NAMALWA (cell line): ENCODE measurements around the gene NPIPA3.
"Not testable (repeated sequence)": the region's sequence is repeated elsewhere in the genome, so short reads cannot be mapped to it uniquely, and the experiment has no call there.

Source experiments
- DNase-seq: peaks from one replicate; pipeline ENCODE4 v3.0.0-alpha.2; 2015; ENCODE audit warnings: low spot score

The NPIPA3 gene

DNA sequence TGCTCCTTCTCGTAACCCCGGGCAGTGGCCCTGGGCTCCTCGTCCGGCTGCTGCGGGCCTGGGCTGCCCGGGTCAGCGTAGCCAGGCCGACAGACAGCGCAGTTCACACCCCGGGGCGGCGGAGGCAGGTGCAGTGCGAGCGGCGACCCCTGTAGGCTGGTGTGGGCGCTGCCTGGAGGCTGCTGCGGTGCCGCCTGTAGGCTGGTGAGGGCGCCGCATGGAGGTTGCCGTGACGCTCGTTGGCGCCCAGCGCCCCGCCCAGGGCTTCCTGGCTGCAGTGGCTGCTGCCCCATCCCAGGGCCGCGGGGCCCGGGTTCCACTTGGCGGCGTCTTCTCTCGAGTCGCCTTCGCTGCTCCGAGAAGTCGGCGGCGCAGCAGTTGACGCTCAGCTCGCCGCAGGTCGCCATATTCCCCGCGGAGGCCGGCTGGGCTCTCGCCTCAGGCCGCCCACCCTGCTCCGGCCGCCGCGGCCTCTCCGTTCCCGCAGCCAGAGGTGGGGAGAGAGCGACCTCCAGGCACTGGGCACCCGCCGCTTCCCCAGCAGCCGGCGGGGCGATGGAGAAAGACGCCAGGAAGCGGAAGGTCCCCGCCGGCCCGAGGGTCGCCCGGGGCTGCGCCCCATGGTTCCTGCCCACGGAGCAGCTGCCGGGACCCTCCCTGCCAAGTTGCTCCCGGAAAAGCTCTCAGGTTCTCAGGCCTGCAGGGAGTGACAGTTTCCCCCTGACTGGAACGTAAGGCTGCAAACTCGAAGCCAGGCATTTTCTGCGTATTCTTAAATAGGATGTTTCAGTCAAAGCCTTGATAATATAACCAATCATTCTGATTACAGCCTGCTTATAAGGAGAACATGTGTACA, 39.3 kb downstream of the NPIPA3 start, which contains the start of gene NPIPA2:
NPIPA2 (plus strand) TSS at position 261 of the 856 bp plus-strand sequence. CDS start 5,533 bp downstream, outside the sequence.
- not testable (repeated sequence) for DNase-seq

DNA sequence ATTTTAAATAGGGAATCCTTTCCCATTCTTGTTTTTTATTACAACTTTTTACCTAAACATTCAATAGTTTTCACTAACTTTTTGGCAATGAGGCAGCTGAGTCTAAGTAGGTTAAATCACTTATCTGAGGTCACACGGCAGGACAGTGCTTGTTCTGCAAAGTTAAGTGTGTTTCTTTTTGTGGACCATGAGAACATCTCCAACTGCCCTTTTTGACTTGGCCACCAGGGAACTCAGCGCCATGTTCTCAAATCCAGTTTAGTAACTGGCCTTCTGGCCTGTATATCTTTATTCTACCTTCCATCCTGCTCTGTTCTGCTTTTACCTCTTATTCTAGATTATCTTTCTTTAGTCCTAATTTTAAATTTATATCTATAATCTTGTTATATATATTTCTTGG, 70.4 kb downstream of the NPIPA3 start:
- DNase-seq: not testable (repeated sequence)

DNA sequence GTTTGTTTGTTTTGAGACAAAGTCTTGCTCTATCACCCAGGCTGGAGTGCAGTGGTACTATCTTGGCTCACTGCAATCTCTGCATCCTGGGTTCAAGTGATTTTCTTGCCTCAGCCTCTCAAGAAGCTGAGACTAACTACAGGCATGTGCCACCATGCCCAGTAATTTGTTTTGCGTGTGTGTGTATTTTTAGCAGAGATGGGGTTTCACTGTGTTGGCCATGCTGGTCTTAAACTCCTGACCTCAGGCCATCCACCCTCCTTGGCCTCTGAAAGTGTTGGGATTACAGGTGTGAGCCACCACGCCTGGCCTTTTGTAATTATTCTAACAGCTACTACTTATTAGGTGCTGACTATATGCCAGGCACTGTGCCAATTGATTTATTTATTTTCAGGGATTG, 72.4 kb downstream of the NPIPA3 start:
- not testable (repeated sequence) for DNase-seq
